Esophagus mucosa (tissue), 1 donor: ENCODE data around the gene RPS16. TPM values are rescaled to one million over a fixed set of nuclear protein-coding genes. Genes with fewer than 3 reads are reported as not detected.

ENCODE experiments used
- ATAC-seq: fragments of 200-7000 bp; cut with Tn5 transposase; one replicate; pipeline ENCODE4 v1.9.1; 2020
- total RNA-seq: library from RNA; stranded (reverse); gene quantifications from one replicate; pipeline ENCODE4 v1.2.4, GENCODE V29; 2023
- donor health status: DM: yes; HTN: yes; CAD: no.

The RPS16 gene
- total RNA-seq, 1 donor from 2014 or later = 2,374 TPM

- peak; percentile 34 for ATAC-seq
Observed at GRCh38 chr19:39406656-39407409, 28.9 kb downstream of the RPS16 start, which contains the start of gene ZFP36. Gene ZFP36, plus strand, starts transcription at chr19:39406847. Its CDS starts 58 bp downstream, at chr19:39406905.

DNA sequence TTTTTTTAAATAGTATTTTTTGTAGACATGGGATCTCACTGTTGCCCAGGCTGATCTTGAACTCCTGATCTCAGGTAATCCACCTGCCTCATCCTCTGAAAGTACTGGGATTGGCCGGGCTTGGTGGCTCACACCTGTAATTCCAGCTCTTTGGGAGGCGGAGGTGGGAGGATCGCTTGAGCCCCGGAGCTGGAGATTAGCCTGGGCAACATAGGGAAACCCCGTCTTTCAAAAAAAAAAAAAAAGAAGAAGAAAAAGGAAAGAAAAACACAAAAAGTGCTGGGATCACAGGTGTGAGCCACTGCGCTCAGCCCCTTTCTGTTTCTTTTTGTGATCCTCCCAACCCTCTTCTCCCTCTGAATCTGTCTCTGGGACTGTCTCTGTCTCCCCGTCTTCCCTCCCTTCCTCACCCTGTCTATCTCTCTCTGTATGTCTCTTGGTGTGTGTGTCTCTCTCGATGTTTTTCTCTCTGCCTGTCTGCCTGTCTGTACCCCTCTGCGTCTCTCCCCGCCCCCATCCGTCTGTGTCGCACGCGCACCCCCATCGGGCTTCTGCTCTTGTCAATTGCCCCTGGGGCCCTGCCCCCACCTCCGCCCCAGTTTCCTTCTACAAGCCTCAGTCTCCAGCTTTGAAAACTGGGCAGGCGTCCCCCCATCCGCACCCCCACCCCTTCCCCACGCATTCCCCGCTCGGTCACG is 29.6 kb downstream of the RPS16 start:
- ATAC-seq = no peak

- ATAC-seq = no peak
Observed at GRCh38 chr19:39405261-39405957, 30.3 kb downstream of the RPS16 start.

DNA sequence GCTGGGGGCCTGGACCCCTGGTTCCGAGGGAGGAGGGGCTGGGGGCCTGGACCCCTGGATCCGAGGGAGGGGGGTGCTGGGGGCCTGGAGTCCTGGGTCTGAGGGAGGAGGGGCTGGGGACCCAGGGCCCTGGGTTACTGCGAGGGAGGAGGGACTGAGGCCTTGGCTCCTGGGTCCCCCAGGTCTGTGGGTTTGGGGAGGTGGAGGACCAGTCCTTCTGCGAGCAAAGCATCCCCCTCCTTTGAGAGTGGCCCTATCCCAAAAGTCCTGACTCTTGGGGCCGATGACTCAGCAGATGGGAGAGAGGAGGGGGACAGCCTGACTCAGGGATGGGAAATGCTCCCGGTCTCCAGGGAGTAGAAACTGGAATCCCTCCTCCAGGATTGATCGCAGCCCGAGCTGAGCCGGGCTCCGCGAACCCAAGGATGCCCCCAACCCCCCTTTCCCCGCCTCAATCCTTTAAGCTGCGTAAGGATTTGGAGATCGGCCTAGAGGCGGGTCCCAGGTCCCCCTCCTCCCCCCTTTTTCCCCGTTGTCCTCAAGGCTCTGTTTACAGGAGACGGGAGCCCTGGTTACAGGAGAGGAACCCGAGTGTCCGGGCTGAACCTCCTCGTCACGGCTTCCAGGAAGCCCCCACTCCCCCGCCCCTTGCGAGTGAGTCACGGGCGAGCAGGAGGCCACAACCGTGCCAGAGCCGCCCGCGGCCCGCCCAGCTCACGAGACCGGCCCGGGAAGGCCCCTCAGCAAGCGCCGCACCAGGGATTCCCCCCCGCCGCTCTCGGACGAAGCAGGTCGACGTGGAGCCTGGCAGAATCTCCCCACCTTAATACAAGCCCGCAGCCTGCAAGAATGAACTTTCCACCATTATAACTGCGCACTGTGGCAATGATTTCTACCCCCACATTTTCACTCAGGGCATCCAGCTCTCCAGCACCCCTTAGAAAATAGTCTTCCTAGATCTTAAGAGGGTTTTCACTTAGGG is 32.1 kb downstream of the RPS16 start:
- ATAC-seq = peak; percentile 53

- ATAC-seq = peak; percentile 46
Observed at GRCh38 chr19:39402346-39403300, 33.1 kb downstream of the RPS16 start.

GRCh38 chr19:39401549-39402345 is 34.0 kb downstream of the RPS16 start:
- ATAC-seq = peak; percentile 27

GRCh38 chr19:39401070-39401548 is 34.6 kb downstream of the RPS16 start:
- no peak for ATAC-seq

DNA sequence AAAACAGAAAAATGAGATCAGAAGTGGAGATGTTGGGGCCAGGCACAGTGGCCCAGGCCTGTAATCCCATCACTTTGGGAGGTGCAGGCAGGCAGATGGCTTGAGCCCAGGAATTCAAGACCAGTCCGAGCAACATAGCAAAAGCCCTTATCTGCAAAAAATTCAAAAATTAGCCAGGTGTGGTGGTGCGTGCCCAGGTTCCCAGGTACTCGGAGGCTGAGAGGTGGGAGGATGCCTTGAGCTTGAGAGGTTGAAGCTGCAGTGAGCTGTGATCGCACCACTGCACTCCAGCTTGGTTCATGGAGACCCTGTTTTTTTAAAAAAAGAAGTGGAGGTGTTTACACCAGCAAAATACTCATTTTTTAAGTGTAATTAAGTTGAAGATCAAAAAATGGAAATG is 35.7 kb downstream of the RPS16 start:
- no peak for ATAC-seq

DNA sequence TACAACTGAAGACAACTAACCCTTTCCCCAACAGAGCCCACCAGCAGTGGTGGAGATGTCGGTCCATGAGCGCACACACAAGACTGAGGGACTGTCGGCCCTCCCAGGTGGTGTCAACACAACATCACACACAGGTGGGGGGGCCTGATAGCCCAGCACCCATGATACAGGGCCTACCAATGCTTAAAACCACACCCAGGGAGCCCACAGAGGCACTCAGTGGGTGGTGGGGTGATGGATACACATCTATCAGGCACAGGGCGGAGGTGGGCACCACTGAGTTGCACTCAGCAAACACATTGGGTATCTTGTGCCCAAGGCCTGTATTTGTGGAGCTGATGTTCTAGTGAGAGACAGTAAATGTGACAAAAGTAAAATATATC is 36.1 kb downstream of the RPS16 start:
- no peak for ATAC-seq

- ATAC-seq = peak; percentile 65
Observed at GRCh38 chr19:39398297-39398864, 37.4 kb downstream of the RPS16 start.

DNA sequence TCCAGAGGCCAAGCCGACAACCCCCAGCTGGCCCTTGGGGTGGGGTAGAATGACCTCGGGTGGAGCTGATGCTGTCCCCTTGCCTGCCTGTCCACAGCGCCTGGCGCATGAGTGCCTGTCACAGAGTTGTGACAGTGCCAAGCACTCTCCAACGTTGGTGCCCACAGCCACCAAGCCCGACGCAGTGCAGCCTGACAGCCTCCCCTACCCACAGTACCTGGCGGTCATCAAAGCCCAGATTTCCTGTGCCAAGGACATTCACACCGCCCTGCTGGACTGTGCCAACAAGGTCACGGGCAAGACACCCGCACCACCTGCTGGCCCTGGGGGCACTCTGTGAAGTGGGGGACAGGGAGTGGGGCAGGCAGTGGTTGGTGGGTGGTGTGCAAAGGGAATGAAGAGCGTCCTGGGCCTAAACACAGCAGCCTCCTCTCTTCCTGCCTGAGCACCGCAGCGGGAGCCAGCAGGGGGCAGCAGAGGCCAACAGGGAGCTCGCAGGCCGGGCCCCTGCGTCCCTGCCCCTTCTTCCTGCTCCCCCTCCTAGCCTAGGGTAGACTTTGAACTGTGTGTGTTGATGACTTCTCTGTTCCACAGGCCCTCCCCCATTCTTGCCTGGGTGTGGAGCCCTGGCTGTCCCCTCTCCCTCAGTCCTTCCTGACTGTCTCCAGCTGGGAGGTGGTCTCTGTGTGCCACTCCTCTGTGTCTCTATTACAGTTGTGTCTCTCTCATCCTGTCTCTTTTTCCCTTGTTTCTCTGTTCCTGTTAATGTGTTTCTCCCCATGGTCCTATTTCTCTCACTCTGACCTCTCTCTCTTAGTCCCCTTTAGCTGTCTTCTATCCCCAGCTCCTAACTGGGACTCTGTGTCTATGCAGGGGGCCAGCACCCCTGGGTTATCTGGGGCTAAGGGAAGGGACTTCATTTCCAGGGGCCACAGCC is 38.1 kb downstream of the RPS16 start:
- ATAC-seq = peak; percentile 75

DNA sequence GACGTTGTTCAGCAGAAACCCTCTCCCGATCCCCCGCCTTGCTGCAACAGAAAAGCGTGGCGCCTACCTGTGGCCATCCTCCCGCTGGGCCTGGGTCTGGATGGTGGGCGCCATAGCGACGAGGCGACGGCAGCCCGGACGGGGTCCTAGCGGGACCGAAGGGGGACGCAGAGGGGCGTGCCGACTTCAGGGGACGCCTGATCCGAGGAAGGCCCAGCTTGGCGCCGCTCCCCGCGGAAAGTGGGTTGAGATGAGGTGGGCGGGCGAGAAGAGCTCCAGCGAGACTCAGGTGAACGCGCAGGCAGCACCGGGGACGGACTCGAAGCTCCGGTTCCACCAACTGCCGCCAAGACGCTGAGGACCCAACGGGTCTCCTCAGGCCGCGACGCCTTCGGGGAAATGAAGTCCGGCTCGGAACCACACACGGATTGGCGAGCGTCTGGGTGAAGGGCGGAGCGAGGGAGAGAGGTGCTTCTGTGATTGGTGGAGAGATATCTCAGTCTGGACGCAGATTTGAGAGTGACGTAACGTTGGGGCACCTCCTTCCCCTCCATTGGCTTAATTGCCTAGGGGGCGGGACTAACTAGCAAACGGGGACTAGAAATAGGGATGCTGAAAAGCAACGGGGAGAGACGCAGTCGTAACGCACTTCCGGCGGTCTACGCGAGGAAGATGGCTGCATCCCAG is 44.9 kb downstream of the RPS16 start, which contains the start of the genes MED29 and PAF1:
MED29 (plus strand) TSS at position 628 of the 687 bp plus-strand sequence; CDS start at position 673, 45 bp downstream.
PAF1 (minus strand) TSS at position 356 of the 687 bp plus-strand sequence; CDS start at position 114, 242 bp downstream.
- peak; percentile 97 for ATAC-seq

GRCh38 chr19:39390451-39390750 is 45.3 kb downstream of the RPS16 start:
- ATAC-seq = peak; percentile 50

- ATAC-seq = no peak
Observed at GRCh38 chr19:39389631-39390414, 45.9 kb downstream of the RPS16 start.

DNA sequence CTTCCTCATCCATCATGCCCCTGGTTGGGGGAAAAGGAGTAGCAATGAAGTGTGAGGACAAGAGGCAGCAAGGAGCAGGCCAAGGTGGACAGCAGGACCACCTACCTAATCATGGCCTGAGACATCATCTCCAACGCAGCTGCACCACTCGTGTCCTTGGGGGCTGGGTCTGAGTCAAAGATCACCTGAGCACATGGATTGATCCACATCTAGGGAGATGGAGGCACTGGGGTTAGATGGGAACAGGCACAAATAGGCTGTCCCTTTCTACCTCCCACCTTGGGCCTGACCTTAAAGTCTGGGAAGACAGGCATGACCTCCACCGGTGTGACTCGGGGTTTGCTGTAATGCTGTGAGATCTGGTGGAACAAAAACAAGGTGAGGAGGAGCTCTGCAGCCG is 47.1 kb downstream of the RPS16 start:
- ATAC-seq = no peak

GRCh38 chr19:39386557-39386956 is 49.2 kb downstream of the RPS16 start:
- no peak for ATAC-seq
